Gastrocnemius medialis (tissue), 4 donors: Measurements from ENCODE around the gene KCP.

ENCODE experiments used
- POLR2A ChIP-seq, 2 donors: fragments of 450-650 bp; IDR thresholded peaks; one replicate each; pipeline ENCODE4 v1.6.1; 2017; ENCODE audit warnings: antibody characterized with exemption in 2 of 2, mild to moderate bottlenecking in 2 of 2, moderate library complexity in 2 of 2
- TF ChIP-seq, protein P1 (sequence below), 5 experiments: fragments of 450-650 bp in 3 of 5; fragments of 200-600 bp in 2 of 5; sonication (generic) in 2 of 5; IDR thresholded peaks in 4 of 5; conservative IDR thresholded peaks in 1 of 5; 1 replicate in 4 of 5; 2 replicates in 1 of 5; pipeline ENCODE4 v1.5.1; 2016 to 2019; ENCODE audit warnings: antibody characterized with exemption in 5 of 5, mild to moderate bottlenecking in 3 of 5, moderate library complexity in 3 of 5

GRCh38 chr7:128900237-128900636, 10.3 kb downstream of the KCP start:
- TF ChIP-seq POLR2A (IDR thresholded peaks at IDR 0.05): no peak
- TF ChIP-seq, protein P1, sequence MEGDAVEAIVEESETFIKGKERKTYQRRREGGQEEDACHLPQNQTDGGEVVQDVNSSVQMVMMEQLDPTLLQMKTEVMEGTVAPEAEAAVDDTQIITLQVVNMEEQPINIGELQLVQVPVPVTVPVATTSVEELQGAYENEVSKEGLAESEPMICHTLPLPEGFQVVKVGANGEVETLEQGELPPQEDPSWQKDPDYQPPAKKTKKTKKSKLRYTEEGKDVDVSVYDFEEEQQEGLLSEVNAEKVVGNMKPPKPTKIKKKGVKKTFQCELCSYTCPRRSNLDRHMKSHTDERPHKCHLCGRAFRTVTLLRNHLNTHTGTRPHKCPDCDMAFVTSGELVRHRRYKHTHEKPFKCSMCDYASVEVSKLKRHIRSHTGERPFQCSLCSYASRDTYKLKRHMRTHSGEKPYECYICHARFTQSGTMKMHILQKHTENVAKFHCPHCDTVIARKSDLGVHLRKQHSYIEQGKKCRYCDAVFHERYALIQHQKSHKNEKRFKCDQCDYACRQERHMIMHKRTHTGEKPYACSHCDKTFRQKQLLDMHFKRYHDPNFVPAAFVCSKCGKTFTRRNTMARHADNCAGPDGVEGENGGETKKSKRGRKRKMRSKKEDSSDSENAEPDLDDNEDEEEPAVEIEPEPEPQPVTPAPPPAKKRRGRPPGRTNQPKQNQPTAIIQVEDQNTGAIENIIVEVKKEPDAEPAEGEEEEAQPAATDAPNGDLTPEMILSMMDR (IDR thresholded peaks at IDR 0.05 in 4 of 5, conservative IDR thresholded peaks at IDR 0.05 in 1 of 5): no peak
